Trophoblast cell (in vitro differentiated cells and primary cell): ENCODE measurements around the gene BTG1.

ENCODE experiments used
- DNase-seq, 2 donors: peaks; one replicate each; pipeline ENCODE4 v3.0.0-alpha.2; 2016
- H2AFZ ChIP-seq: 2 replicates; pipeline ENCODE4 v1.6.1; 2013; ENCODE audit warnings: low read length, moderate library complexity, mild to moderate bottlenecking; ENCODE audit not compliant: insufficient read depth, poor library complexity
- H2AK5ac ChIP-seq: 2 replicates; pipeline ENCODE4 v1.6.1; 2013; ENCODE audit warnings: mild to moderate bottlenecking, low read length
- H2BK120ac ChIP-seq: 2 replicates; pipeline ENCODE4 v1.6.1; 2013; ENCODE audit warnings: low read length, mild to moderate bottlenecking, moderate library complexity; ENCODE audit not compliant: insufficient read depth, poor library complexity
- H2BK12ac ChIP-seq: 2 replicates; pipeline ENCODE4 v1.6.1; 2013; ENCODE audit warnings: mild to moderate bottlenecking, low read length, moderate library complexity
- H2BK5ac ChIP-seq: 2 replicates; pipeline ENCODE4 v1.6.1; 2013; ENCODE audit warnings: low read length, low read depth, moderate library complexity, mild to moderate bottlenecking; ENCODE audit not compliant: poor library complexity
- H3K14ac ChIP-seq: 2 replicates; pipeline ENCODE4 v1.6.1; 2013; ENCODE audit warnings: mild to moderate bottlenecking, low read length
- H3K18ac ChIP-seq: 2 replicates; pipeline ENCODE4 v1.6.1; 2013; ENCODE audit warnings: mild to moderate bottlenecking, low read length
- H3K23ac ChIP-seq: 2 replicates; pipeline ENCODE4 v1.6.1; 2013; ENCODE audit warnings: low read length
- H3K27ac ChIP-seq: 2 replicates; pipeline ENCODE4 v1.5.1; 2013; ENCODE audit warnings: low read depth, mild to moderate bottlenecking, inconsistent platforms, low read length, moderate library complexity
- H3K27me3 ChIP-seq: 2 replicates; pipeline ENCODE4 v1.6.1; 2013; ENCODE audit warnings: inconsistent platforms, mild to moderate bottlenecking, low read length, moderate library complexity; ENCODE audit not compliant: insufficient read depth
- H3K36me3 ChIP-seq, 2 experiments: 1 replicate in 1 of 2; 2 replicates in 1 of 2; pipeline ENCODE4 v1.6.1; 2013; ENCODE audit warnings: low read length in 2 of 2, mild to moderate bottlenecking in 2 of 2, moderate library complexity in 1 of 2; ENCODE audit not compliant: insufficient read depth in 2 of 2, control insufficient read depth in 1 of 2
- H3K4ac ChIP-seq: 2 replicates; pipeline ENCODE4 v1.6.1; 2013; ENCODE audit warnings: low read depth, mild to moderate bottlenecking, low read length, moderate library complexity
- H3K4me1 ChIP-seq, 2 experiments: 1 replicate in 1 of 2; 2 replicates in 1 of 2; pipeline ENCODE4 v1.6.1; 2013; ENCODE audit warnings: low read length in 2 of 2, mild to moderate bottlenecking in 2 of 2, moderate library complexity in 1 of 2; ENCODE audit not compliant: insufficient read depth in 2 of 2, control insufficient read depth in 1 of 2
- H3K4me2 ChIP-seq: 2 replicates; pipeline ENCODE4 v1.6.1; 2013; ENCODE audit warnings: inconsistent platforms, mild to moderate bottlenecking, low read length, moderate library complexity
- H3K4me3 ChIP-seq: 2 replicates; pipeline ENCODE4 v1.5.1; 2013; ENCODE audit warnings: mild to moderate bottlenecking, low read depth, low read length, inconsistent platforms
- H3K79me1 ChIP-seq: one replicate; pipeline ENCODE4 v1.6.1; 2013; ENCODE audit warnings: low read length
- H3K79me2 ChIP-seq: 2 replicates; pipeline ENCODE4 v1.6.1; 2013; ENCODE audit warnings: low read length, mild to moderate bottlenecking; ENCODE audit not compliant: control insufficient read depth, insufficient read depth, poor library complexity
- H3K9ac ChIP-seq: 2 replicates; pipeline ENCODE4 v1.6.1; 2013; ENCODE audit warnings: mild to moderate bottlenecking, low read length
- H3K9me3 ChIP-seq: 2 replicates; pipeline ENCODE4 v1.6.1; 2013; ENCODE audit warnings: low read depth, mild to moderate bottlenecking, control low read depth, inconsistent platforms, low read length; ENCODE audit not compliant: insufficient read depth
- H4K12ac ChIP-seq: 2 replicates; pipeline ENCODE4 v1.6.1; 2013; ENCODE audit warnings: low read depth, mild to moderate bottlenecking, low read length, moderate library complexity
- H4K8ac ChIP-seq: 2 replicates; pipeline ENCODE4 v1.6.1; 2013; ENCODE audit warnings: low read depth, mild to moderate bottlenecking, low read length, moderate library complexity
- H4K91ac ChIP-seq: one replicate; pipeline ENCODE4 v1.6.1; 2013; ENCODE audit warnings: low read depth, mild to moderate bottlenecking, low read length, moderate library complexity
- WGBS: extraction: QIAGEN DNeasy Blood & Tissue Kit; methylation state at CpG from one replicate; pipeline ENCODE4 v1.1.7; 2013; ENCODE audit warnings: missing lambda C conversion rate; ENCODE audit not compliant: insufficient read length, insufficient coverage; ENCODE audit errors: extremely low coverage; 5-methylcytosine and 5-hydroxymethylcytosine counted together

The BTG1 gene

GRCh38 chr12:92107094-92107493 is 38.6 kb downstream of the BTG1 start:
- Histone ChIP-seq H3K14ac (no peak overlapping the region), H3K79me1 (no peaks in the 10 kb centered on the region), H4K91ac (no peak overlapping the region), H3K27ac (no peak overlapping the region), H3K27me3 (no peaks in the 10 kb centered on the region), H3K9ac (no peak overlapping the region), H3K79me2 (no peaks in the 10 kb centered on the region), H2BK5ac (no peak overlapping the region), H2AFZ (no peak overlapping the region), H2BK12ac (no peak overlapping the region), H3K4ac (no peak overlapping the region), H2BK120ac (no peak overlapping the region), H4K8ac (no peak overlapping the region), H4K12ac (no peak overlapping the region), H3K4me2 (no peak overlapping the region), H3K18ac (no peak overlapping the region), H3K36me3 (no peaks in the 10 kb centered on the region), H3K23ac (no peak overlapping the region), H3K4me3 (no peak overlapping the region), H3K9me3 (no peaks in the 10 kb centered on the region), H3K4me1 (no peaks in the 10 kb centered on the region), H2AK5ac (no peak overlapping the region)
- no peak for DNase-seq
- WGBS, result no CpG with 5 or more reads among the region's 4 CpGs

GRCh38 chr12:92105676-92106075 is 40.0 kb downstream of the BTG1 start:
- no peak overlapping the region for H2AK5ac ChIP-seq
- H3K4ac ChIP-seq, result no peak overlapping the region

GRCh38 chr12:92105110-92105509 is 40.5 kb downstream of the BTG1 start:
- Histone ChIP-seq H3K4me1 (no peaks in the 10 kb centered on the region), H2AFZ (no peak overlapping the region), H3K4me2 (no peak overlapping the region), H2BK12ac (no peak overlapping the region), H2BK120ac (no peak overlapping the region), H3K36me3 (no peaks in the 10 kb centered on the region), H3K4ac (no peak overlapping the region), H4K91ac (no peak overlapping the region), H4K12ac (no peak overlapping the region), H2AK5ac (no peak overlapping the region), H3K9ac (no peak overlapping the region), H4K8ac (no peak overlapping the region), H3K9me3 (no peaks in the 10 kb centered on the region), H3K4me3 (no peak overlapping the region), H2BK5ac (no peak overlapping the region), H3K18ac (no peak overlapping the region), H3K27me3 (no peaks in the 10 kb centered on the region), H3K23ac (no peak overlapping the region), H3K27ac (no peak overlapping the region), H3K79me1 (no peaks in the 10 kb centered on the region), H3K79me2 (no peaks in the 10 kb centered on the region), H3K14ac (no peak overlapping the region)
- WGBS, result no CpG with 5 or more reads among the region's 2 CpGs
- DNase-seq, result no peak

More at GRCh38 chr12:92105676-92106075, 40.0 kb downstream of the BTG1 start:
- H3K18ac ChIP-seq, result no peak overlapping the region
- H3K79me2 ChIP-seq, result no peaks in the 10 kb centered on the region
- H3K27ac ChIP-seq, result no peak overlapping the region
- no peak overlapping the region for H4K91ac ChIP-seq
- H3K4me2 ChIP-seq, result no peak overlapping the region
- H3K27me3 ChIP-seq, result no peaks in the 10 kb centered on the region
- no peak overlapping the region for H2BK12ac ChIP-seq
- H4K8ac ChIP-seq, result no peak overlapping the region
- H3K23ac ChIP-seq, result no peak overlapping the region
- H3K9me3 ChIP-seq, result no peaks in the 10 kb centered on the region
- no peak overlapping the region for H3K9ac ChIP-seq
- WGBS, result no CpG with 5 or more reads among the region's 5 CpGs
- H3K36me3 ChIP-seq, result no peaks in the 10 kb centered on the region
- no peaks in the 10 kb centered on the region for H3K79me1 ChIP-seq
- no peak overlapping the region for H4K12ac ChIP-seq
- no peak overlapping the region for H2BK120ac ChIP-seq
- no peak for DNase-seq
- no peaks in the 10 kb centered on the region for H3K4me1 ChIP-seq
- no peak overlapping the region for H3K14ac ChIP-seq
- H2AFZ ChIP-seq, result no peak overlapping the region
- no peak overlapping the region for H2BK5ac ChIP-seq
- no peak overlapping the region for H3K4me3 ChIP-seq

GRCh38 chr12:92102606-92103005 is 43.0 kb downstream of the BTG1 start:
- Histone ChIP-seq H3K27me3 (no peaks in the 10 kb centered on the region), H3K9ac (no peak overlapping the region), H3K4me2 (no peak overlapping the region), H3K14ac (no peak overlapping the region), H3K4ac (no peak overlapping the region), H3K79me2 (no peaks in the 10 kb centered on the region), H3K36me3 (no peaks in the 10 kb centered on the region), H3K27ac (no peak overlapping the region), H3K4me1 (no peaks in the 10 kb centered on the region), H2BK120ac (no peak overlapping the region), H4K91ac (no peak overlapping the region), H3K18ac (no peak overlapping the region), H2BK5ac (no peak overlapping the region), H3K9me3 (no peaks in the 10 kb centered on the region), H2AK5ac (no peak overlapping the region), H4K8ac (no peak overlapping the region), H2BK12ac (no peak overlapping the region), H3K4me3 (no peak overlapping the region), H3K79me1 (no peaks in the 10 kb centered on the region), H4K12ac (no peak overlapping the region), H3K23ac (no peak overlapping the region), H2AFZ (no peak overlapping the region)
- DNase-seq, result no peak
- WGBS, result no CpG with 5 or more reads among the region's 2 CpGs
